HG03558 (cell line): ENCODE results near the gene PCK2.

Source experiments
- ATAC-seq: cut with Tn5 transposase; IDR thresholded peaks from one replicate; pipeline ENCODE4 v1.9.1; 2021; ENCODE audit warnings: moderate number of reproducible peaks; ENCODE audit not compliant: unreplicated experiment; ENCODE audit errors: extremely low read depth

PCK2 gene

DNA sequence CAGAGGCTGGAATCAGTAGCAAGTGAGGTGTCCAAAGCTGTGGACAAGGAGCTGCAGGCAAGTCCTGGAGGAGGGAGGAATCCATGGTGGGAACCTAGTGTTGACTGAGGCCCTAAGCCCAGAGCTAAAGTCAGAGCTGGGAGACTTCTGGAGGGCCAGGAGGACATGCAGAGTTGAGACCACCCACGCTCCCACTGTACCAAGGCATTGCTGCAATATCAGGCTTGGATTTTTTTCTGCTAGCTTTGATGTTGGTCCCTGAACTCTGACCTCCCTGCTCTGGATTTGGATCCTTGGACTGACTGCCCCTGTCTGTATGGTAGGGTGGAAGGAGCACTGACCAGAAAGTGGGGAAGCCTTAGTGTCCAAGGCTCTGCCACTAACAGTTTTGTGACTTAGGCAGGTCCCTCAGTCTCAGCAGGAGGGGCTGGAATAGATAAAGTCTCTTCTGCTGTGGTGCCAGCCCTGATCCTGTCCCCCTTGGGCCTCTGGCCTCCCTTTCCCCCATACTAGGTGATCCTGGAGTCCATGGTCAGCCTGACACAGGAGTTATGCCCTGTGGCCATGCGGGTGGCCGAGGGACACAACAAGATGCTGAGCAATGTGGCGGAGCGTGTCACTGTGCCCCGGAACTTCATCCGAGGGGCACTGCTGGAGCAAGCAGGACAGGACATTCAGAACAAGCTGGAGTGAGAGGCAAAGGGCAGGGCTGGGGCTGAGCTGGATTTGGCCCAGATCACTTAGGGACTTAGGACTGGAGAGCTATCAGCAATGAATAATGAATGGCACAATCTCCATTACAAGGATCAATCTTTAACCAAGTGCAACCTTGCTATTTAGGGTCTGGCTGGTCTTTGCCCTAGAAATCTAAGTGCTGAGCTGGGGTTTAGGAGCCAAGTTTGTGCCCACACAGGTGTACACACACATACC, 32.9 kb upstream of the PCK2 start:
- no peak for ATAC-seq

- ATAC-seq, result no peak
Observed at GRCh38 chr14:24062216-24062980, 31.7 kb upstream of the PCK2 start.

DNA sequence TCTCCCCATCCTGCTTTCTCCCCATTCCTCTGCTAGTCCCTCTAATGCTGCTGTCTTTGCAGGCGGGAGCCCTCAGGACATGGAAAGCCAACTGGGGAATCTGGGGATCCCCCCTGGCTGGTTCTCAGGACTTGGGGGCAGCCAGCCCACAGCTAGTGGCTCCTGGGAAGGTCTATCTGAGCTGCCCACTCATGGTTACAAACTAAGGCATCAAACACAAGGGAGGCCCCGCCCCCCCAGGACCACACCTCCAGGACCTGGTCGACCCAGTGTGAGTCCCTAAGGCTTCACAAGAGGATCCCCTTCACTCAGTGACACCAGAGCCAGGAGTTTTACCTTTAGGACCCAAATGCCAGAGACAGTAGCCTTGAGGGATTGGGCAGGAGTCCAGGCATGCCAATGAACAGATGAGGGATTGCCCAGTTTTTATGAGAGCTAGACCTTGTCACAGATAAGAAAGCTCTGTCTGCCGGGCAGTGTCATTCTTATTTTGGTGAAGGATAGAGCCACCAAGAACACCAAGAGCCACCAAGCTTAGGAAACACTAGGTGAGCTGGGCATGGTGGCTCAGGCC, 30.8 kb upstream of the PCK2 start:
- ATAC-seq, result no peak

DNA sequence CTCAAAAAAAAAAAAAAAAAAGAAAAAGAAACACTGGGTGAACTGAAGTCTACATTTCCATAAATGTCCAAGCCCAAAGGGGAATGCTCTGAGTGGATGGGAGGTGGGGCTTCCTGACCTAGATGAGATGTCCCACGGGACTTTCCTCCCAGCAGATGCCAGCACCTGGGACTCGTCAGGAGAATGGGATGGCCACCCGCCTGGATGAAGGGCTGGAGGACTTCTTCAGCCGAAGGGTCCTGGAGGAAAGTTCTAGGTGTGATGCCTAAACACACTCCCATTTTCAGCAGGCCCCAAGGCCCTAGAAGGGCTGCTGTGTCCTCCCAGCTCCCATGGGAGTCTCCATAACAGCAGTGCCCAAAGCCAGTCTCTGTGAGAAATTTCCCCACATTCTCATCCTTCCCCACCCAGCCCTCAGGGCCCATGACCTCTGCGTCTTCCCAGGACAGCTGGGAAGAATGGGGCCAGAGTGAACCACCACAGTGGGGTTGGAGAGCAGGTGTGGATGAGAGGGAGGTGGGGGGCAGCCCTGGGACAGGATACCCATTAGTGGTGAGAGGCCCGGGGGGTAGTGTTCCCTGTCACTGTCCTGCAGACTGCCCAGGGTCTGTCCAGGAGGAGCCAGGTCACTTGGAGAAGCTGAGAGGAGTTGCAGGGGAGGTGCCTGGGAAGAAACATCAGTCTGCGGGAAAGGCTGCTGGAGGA, 29.9 kb upstream of the PCK2 start:
- ATAC-seq, result no peak

DNA sequence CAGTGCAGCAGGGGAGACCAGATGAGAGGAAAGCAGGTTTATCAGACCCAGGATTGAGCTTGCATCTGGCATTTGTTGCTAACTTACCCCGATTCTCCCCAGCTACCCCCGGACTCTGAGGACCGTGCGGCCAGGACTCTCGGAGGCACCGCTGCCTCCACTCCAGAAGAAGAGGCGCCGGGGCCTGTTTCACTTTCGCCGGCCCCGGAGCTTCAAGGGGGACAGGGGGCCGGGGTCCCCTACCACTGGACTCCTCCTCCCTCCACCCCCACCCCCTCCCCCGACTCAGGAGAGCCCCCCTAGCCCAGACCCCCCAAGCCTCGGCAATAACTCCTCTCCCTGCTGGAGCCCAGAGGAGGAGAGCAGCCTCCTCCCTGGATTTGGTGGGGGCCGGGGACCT, 29.3 kb upstream of the PCK2 start:
- no peak for ATAC-seq

DNA sequence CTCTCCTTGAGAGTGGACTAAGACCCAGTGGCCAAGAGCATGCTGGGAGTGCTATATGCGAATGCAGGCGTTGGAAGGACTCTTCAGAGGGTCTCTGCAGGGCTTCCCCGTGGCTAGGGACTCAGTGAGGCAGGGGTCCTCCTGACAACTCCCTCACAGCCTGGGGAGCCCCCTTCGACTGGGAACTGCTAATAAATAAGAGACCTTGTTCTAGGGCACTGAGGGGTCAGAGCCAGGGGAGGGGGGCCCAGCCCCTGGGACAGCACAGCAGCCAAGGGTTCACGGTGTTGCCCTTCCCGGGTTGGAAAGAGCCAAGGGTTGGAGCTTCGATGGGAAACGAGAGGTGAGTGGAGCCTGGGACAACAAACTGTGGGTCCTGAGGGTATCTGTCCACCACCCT, 28.7 kb upstream of the PCK2 start:
- ATAC-seq, result no peak

GRCh38 chr14:24066496-24067132, 27.5 kb upstream of the PCK2 start:
- no peak for ATAC-seq

DNA sequence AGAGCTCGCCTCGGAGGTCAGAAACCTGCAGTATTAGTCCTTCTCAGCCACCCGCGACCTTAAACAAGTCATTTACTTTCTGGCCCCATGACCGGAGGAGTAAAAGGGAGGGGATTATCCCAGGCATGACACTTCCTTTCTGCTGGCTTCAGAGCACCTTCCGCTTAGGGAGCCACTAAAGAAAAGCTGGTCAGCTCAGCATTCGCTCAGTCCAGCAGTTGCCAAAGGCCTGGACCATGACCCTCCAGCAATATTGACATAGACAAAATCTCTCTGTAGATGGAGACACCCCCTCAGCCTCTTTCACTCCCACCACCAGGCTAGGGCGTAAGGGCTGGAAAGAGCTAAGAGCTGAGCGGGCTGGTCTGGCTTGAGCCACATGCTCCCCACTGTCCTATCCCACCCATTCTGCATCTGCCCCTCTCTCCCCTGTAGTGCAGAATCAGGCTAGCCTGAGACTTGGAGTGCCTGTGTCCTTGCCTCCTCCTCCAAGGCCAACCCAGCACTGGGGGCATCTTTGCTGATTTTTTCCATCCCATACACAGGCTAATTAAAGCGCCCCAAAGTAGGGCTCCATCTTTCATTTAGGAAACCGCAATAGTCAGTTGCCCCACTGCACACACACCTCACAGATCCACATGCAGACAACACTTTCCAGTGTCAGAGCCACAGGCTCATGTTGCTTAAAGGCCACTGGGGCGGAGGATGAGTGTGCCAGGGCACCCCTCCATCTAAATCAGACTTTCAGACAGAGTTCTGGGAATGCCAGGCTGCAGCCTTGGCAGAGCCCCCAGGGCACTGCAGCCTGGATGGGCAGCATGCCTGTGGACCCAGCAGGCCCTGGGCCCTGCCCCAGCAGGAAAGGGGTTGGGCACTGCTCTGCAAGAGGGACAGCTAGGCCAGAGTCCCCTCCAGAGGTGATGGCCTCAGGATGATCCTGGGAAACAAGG, 26.7 kb upstream of the PCK2 start:
- ATAC-seq, result no peak

DNA sequence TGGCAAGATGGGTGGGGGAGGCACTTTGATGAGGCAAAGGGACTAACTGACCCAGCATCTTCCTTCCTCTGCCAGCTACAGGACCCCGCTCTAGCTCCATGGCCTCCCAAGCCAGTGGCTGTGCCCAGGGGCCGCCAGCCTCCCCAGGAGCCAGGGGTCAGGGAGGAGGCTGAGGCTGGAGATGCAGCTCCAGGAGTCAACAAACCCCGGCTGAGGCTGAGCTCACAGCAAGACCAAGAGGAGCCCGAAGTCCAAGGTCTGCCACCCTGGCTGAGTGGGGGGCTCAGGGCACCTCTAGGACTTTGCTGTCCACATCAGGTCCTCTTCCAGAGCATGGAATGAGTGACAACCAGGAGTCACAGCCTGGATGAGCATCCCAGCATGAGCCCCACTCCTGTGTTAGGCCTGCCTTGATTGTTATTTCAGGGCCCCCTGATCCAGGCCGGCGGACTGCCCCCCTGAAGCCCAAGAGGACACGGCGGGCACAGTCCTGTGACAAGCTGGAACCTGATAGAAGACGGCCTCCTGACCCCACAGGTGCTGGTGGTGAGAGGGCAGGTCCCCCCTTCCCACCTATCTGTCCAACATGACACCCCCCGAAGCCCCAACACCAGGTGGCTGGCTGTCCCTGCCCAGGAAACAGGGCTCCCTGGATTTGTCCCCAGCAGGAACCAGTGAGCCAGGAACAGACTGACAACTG, 25.2 kb upstream of the PCK2 start:
- no peak for ATAC-seq

- ATAC-seq, result no peak
Observed at GRCh38 chr14:24069411-24069735, 24.7 kb upstream of the PCK2 start.

DNA sequence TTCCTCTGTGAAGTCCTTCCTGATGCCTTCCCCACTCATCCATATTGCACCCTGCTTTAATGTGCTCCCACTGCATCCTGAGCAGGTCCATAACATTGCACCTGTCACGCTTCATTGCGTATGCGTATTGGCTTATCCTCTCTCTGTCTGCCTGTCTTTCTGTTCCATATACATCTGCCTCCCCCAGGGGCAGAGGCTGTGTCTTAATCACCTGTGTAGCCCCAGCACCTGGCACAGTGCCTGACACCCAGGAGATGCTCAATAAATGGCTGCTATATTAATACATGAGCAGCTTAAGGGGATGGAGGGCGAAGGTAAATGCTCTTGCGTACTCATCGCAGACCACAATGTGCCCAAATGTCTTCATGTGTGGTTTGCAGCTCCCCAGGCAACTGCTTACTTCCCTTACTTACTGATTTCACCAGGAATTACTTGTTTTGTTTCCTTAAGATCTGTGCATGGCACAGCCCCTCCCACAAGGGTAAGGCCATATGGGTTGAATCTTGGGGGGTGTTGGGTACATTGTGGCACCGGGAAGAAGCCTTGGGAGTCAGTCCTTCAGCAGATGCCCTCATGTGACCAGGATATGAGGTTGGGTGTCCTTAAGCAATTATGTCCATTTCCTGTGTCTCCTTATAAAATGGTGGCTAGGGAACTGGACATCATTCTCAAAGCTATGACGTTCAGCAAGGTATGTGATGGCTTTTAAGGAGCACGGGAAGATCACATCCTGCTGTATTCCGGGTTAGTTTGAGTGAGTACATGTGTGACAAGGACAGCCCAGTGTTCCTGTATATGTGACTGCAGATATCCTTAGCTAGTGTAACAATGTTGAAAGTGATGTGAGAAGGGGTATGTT, 23.6 kb upstream of the PCK2 start:
- ATAC-seq, result no peak

- no peak for ATAC-seq
Observed at GRCh38 chr14:24071144-24071697, 22.9 kb upstream of the PCK2 start, which contains the start of gene CPNE6. TSS of gene CPNE6 (plus strand) at chr14:24071562. CDS start at chr14:24072937, 1,375 bp downstream.

GRCh38 chr14:24071836-24072430, 22.2 kb upstream of the PCK2 start:
- ATAC-seq, result no peak

DNA sequence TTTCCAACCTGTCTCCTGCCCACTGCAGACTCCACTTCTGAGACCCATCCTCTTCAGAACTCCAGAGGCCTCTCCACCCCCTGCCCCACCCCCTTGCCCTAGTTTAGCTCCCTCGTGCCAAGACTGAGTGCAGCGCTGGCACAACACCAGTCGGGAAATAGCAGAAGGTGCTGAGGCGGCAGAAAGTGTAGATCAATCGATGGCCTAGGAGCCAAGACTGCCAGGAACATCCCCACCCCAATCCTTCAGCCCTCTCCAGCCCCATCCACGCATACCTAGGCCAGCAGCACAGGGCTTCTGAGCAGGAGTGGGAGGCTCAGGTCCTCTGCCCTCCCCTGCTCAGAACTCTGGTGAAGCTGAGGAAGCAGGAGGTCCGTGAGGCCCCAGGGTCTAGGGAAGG, 21.7 kb upstream of the PCK2 start:
- no peak for ATAC-seq

GRCh38 chr14:24072881-24073877, 20.9 kb upstream of the PCK2 start:
- ATAC-seq, result no peak
